ENCODE measurements around the gene ZMAT3.

- TF ChIP-seq CTCF (IDR thresholded peaks at IDR 0.05): no peak
- no peak for TF ChIP-seq EZH2phosphoT487 (IDR thresholded peaks at IDR 0.05)
- no peak for TF ChIP-seq EZH2 (IDR thresholded peaks at IDR 0.05)
Measured at GRCh38 chr3:179081885-179082284, 10.3 kb upstream of the ZMAT3 start.

Measured in neural progenitor cell (in vitro differentiated cells).